GM10847 (cell line): ENCODE results near the gene HBQ1.
"Not testable (repeated sequence)": the region's sequence is repeated elsewhere in the genome, so short reads cannot be mapped to it uniquely, and the experiment has no call there.

Experiments
- POLR2A ChIP-seq: IDR thresholded peaks from 2 replicates; pipeline ENCODE4 v1.6.1; 2011; ENCODE audit not compliant: insufficient read length; ENCODE audit errors: extremely low read depth

HBQ1 gene

DNA sequence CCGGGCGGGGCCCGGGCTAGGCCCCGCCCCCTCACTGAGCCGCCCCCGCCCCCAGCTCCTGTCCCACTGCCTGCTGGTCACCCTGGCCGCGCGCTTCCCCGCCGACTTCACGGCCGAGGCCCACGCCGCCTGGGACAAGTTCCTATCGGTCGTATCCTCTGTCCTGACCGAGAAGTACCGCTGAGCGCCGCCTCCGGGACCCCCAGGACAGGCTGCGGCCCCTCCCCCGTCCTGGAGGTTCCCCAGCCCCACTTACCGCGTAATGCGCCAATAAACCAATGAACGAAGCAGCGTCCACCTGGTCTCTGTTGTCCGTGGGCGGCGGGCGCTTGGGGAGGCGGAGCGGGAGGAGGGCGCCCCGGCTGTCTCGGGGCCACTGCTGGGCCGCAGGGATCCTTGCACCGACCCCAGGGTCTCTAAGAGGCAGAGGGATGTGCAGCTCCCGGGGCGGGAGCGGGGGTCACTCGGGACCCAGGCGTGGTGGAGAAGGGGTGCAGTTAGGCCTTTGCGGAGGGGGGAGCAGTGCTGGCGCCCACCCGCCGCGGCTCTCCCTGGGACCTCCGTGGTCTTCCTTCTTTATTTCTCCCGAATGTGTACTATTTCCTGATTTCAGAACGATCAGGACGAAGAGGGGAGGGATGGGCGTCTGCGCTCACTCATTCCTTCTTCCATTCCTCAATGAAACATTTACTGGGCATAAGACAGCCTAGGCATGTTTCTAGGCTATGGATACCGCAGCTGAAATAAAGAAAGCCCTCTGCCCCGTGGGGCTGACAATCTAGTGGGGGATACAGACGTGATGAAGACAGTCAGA lies 25.8 kb upstream of the HBQ1 start:
- TF ChIP-seq POLR2A: no peak

DNA sequence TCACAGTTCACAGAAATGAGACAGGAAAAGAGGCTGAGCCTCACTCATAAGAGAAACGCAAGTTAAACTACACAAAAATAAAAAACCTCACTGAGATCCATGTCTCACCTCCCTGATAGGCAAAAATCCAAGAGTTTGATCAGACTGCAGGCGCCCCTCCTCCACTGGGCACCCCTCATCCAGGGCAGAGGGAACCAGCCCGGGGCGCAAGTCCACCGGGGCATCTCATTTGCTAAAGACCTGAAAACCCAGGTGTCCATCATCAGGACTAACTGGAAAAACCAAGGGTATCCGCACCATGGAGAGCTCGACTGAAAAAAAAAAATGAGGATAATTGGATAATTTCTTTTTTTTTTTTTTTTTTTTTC lies 25.2 kb upstream of the HBQ1 start:
- TF ChIP-seq POLR2A: no peak

DNA sequence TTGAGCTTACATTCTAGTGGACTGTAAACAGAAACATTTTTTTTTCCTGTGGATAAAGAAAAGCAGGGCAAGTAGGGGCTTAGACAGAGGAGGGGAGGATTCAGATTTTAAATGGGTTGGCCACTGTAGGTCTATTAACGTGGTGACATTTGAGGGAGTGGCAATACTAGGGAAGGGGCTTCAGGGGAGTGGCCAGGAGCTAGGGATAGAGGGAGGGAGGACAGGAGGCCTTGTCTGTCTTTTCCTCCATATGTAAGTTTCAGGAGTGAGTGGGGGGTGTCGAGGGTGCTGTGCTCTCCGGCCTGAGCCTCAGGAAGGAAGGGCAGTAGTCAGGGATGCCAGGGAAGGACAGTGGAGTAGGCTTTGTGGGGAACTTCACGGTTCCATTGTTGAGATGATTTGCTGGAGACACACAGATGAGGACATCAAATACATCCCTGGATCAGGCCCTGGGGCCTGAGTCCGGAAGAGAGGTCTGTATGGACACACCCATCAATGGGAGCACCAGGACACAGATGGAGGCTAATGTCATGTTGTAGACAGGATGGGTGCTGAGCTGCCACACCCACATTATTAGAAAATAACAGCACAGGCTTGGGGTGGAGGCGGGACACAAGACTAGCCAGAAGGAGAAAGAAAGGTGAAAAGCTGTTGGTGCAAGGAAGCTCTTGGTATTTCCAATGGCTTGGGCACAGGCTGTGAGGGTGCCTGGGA lies 21.0 kb upstream of the HBQ1 start:
- TF ChIP-seq POLR2A: no peak

DNA sequence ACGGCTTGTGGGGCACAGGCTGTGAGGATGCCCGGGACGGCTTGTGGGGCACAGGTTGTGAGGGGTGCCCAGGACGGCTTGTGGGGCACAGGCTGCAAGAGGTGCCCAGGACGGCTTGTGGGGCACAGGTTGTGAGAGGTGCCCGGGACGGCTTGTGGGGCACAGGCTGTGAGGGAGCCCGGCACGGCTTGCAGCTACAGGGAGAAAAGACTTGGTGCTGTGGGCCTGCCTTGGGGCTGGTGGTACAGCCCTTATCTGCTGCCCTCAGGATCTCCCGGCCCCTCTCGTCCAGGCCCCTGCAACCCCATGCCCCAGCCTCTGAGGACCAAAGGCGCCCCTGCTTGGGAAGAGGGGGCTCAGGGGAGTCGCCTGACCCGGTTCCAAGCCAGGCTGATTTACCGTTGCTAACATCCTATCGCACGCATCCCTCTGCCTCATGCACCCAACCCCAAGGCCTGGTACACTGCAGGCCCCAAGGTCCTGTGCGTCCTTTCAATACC lies 19.5 kb upstream of the HBQ1 start:
- no peak for TF ChIP-seq POLR2A

DNA sequence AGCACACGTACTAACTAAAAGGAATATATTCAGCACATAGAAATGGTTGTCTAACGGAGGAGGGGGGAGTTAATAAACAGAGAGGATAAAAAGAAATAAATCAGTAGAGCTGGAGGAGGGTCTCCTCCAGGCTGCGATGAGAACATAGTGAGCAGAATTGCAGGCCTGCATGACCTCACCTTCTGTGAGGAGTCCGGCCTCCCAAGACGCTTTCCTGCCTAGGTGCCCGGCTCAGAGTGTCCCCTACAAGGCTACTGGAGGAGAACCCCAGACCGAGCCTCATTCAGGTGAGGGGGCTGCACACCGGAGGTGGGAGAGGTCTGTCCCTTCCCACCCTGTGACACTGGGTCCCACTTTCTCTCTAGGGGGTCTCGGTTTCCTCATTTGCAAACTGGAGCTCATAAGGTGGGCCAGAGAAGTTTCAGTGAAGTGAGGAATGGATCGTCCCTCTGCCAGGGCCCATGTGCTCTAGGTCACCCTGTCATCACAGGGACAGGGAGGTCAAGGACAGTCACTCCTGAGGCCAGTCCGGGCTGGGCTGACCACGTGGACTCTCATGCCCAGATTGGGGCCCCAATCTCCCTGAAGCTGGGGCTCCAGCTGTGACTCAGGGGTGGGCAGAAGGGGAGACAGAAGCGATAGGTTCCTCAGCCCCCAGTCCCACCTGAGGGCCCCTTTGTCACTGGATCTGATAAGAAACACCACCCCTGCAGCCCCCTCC lies 17.8 kb upstream of the HBQ1 start:
- TF ChIP-seq POLR2A: no peak

DNA sequence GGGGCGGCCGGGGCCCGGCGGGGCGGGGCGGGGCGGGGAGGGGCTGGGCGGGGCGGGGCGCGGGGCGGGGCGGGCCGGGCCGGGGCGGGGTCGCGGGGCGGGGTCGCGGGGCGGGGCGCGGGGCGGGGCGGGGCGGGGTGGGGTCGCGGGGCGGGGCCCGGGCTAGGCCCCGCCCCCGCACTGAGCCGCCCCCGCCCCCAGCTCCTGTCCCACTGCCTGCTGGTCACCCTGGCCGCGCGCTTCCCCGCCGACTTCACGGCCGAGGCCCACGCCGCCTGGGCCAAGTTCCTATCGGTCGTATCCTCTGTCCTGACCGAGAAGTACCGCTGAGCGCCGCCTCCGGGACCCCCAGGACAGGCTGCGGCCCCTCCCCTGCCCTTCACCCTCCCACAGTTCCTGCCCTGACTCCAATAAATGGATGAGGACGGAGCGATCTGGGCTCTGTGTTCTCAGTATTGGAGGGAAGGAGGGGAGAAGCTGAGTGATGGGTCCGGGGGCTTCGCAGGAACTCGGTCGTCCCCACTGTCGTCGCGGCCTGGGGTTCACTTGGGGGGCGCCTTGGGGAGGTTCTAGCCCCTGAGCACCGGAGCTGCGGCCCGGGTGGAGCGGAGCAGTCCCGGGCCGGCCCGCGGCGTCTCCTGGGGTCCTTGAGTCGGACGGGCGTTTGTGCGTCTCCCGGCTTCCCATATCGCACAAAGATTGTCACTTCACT lies 15.3 kb upstream of the HBQ1 start:
- no peak for TF ChIP-seq POLR2A

DNA sequence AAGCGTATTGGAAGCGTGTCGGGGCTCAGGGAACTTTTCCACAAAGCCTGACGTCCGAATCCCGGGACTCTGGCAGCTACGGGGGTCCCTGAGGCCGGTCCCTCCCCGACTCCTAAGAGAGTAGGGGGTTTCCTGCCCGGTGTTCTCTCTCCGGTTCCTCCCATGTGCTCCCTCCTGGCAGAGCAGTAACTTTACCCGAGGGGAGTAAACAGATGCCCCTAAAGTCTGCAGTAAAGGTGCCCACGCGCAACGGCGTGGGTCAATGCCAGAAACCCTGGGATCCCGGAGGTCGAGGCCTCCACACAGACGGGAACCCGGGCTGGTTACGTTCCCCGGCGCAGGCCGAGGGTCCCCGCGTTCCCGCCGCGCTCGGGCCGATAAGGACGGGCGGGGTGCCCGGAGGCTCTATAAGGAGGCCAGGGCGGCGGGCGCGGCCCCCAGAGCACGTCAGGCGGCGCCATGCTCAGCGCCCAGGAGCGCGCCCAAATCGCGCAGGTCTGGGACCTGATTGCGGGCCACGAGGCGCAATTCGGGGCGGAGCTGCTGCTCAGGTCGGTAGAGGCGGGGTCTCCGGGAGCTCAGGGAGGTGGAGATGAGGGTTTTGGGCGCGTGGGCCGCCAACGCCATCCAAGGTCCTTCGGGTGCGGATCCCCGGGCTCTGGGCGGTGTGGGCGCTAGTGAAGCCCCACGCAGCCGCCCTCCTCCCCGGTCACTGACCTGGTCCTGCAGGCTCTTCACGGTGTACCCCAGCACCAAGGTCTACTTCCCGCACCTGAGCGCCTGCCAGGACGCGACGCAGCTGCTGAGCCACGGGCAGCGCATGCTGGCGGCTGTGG lies 14.5 kb upstream of the HBQ1 start, which contains the start of gene HBM:
HBM (plus strand) TSS at position 440 of the 836 bp plus-strand sequence; CDS start at position 460, 20 bp downstream.
- TF ChIP-seq POLR2A: no peak

DNA sequence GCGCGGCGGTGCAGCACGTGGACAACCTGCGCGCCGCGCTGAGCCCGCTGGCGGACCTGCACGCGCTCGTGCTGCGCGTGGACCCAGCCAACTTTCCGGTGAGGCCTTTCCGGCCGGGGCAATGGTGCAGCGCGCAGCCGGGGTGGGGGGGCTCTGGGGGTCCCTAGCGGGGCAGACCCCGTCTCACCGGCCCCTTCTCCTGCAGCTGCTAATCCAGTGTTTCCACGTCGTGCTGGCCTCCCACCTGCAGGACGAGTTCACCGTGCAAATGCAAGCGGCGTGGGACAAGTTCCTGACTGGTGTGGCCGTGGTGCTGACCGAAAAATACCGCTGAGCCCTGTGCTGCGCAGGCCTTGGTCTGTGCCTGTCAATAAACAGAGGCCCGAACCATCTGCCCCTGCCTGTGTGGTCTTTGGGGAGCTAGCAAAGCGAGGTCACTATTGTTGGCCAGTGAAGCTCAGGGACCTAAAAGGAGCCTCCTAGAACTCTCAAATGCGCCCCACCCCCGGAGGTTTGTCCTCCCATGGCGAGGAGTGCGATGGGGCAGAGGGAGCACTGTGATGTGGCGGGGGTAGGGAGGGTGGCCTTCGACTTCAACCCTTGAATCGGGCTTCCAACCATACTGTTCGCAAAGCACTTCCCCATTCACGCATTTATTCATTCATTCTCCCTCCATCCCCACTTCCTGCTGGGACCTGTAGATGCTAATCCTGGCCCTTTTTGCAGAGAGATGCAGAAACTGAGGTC lies 13.7 kb upstream of the HBQ1 start:
- no peak for TF ChIP-seq POLR2A

DNA sequence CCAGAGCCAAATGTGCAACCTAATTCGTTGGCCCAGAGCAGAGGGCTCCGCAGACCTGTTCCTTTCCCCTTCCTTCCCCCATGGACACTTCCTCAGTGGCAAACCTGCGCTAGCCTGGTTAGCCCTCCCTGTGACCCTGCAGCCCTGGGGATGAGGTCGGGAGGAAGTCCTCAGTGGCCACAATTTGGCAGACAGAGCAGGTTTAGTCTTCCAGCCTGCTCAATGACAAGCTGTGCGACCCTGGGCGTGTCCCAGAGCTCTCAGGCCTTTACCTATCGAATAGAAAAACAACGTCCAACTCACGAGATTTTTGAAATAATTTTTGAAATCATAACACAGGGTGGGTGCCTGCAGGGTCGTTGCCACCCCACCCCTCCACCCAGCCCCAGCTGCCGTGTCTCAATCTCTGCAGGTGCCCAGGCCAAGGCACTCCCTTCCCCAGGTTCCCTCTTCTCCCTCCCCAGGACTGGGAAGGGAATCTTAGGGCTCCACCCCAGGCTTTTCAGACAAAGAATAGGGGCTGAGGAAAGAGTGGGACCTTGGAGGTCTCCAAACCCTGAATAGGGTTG lies 13.1 kb upstream of the HBQ1 start:
- TF ChIP-seq POLR2A: no peak

DNA sequence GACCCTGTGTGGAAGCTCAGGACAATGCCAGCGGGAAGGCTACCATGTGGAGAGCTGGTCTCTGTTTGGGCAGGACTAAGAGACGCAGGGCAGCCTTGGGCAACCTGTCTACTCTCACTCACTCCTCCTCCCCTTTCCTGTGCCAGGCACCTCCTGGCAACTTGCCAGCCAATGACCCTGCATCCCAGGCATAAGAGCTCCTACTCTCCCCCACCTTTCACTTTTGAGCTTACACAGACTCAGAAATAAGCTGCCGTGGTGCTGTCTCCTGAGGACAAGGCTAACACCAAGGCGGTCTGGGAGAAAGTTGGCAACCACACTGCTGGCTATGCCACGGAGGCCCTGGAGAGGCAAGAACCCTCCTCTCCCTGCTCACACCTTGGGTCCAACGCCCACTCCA lies 11.8 kb upstream of the HBQ1 start:
- TF ChIP-seq POLR2A: no peak

DNA sequence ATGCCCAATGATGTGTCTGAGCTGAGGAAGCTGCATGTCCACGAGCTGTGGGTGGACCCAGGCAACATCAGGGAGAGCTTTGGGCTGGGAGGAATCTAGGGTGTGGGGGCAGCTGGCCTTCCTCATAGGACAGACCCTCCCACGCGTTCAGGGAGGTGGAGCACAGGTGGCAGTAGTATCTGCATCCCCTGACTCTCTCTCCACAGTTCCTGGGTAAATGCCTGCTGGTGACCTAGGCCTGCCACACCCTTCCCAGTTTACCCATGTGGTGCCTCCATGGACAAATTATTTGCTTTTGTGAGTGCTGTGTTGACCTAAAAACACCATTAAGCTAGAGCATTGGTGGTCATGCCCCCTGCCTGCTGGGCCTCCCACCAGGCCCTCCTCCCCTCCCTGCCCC lies 11.2 kb upstream of the HBQ1 start:
- no peak for TF ChIP-seq POLR2A

DNA sequence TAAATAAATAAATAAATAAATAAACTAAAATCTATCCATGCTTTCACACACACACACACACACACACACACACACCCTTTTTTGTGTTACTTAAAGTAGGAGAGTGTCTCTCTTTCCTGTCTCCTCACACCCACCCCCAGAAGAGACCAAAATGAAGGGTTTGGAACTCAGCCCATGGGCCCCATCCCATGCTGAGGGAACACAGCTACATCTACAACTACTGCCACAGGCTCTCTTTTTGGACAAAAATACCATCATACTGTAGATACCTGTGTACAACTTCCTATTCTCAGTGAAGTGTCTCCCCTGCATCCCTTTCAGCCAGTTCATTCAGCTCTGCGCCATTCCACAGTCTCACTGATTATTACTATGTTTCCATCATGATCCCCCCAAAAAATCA lies 9.5 kb upstream of the HBQ1 start:
- no peak for TF ChIP-seq POLR2A

DNA sequence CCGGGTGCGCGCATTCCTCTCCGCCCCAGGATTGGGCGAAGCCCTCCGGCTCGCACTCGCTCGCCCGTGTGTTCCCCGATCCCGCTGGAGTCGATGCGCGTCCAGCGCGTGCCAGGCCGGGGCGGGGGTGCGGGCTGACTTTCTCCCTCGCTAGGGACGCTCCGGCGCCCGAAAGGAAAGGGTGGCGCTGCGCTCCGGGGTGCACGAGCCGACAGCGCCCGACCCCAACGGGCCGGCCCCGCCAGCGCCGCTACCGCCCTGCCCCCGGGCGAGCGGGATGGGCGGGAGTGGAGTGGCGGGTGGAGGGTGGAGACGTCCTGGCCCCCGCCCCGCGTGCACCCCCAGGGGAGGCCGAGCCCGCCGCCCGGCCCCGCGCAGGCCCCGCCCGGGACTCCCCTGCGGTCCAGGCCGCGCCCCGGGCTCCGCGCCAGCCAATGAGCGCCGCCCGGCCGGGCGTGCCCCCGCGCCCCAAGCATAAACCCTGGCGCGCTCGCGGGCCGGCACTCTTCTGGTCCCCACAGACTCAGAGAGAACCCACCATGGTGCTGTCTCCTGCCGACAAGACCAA lies 7.8 kb upstream of the HBQ1 start, which contains the start of gene HBA2:
HBA2 (plus strand) TSS at position 503 of the 568 bp plus-strand sequence; CDS start at position 540, 37 bp downstream.
- not testable (repeated sequence) for TF ChIP-seq POLR2A
